HG03354 (cell line): ENCODE results near the gene FDX2.

Experiments
- ATAC-seq: cut with Tn5 transposase; IDR thresholded peaks from one replicate; pipeline ENCODE4 v1.9.1; 2021; ENCODE audit warnings: mild to moderate bottlenecking; ENCODE audit not compliant: unreplicated experiment, poor library complexity, severe bottlenecking

Gene FDX2

DNA sequence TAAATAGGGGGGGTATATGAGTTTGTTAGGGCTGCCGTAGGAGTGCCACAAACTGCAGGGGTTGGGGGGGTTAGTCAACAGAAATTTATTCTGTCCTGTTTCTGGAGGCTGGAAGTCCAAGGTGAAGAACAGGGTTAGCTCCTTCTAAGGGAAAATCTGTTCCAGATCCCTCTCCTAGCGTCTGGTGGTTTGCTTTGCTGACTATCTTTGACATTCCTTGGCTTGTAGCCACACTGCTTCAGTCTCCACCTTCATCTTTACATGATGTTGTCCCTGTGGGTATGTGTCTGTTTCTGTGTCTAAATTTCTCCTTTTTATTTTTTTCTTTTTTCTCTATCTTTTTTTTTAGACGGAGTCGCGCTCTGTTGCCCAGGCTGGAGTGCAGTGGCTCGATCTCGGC is 53.0 kb downstream of the FDX2 start:
- ATAC-seq = no peak

DNA sequence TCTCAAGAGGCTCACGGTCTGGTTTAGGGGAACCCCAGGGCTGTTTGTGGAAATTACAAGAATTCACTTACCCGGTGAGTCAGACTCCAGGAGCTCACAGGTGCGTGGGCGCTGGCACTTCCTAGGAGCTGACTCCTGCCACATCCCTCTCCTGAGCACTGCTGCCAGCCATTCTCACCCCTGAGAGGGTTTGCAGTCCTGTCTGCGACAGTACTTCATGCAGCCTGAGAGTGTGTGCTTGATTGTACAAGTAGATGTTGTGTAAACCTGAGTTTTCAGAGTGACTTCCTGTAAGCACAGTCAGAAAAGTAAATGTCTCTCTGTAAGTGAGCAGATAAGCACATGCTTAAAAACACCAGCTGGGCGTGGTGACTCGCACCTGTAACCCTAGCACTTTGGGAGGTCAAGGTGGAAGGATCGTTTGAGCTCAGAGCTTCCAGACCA is 55.7 kb downstream of the FDX2 start:
- no peak for ATAC-seq
